Raji (cell line): ENCODE measurements around the gene ARF1.

ENCODE experiments used
- POLR2A ChIP-seq: IDR thresholded peaks from 2 replicates; pipeline ENCODE4 v1.6.1; 2011; ENCODE audit warnings: low read depth, low read length, control low read depth; ENCODE audit not compliant: insufficient read depth

Gene ARF1

GRCh38 chr1:228109073-228109961 lies 26.8 kb downstream of the ARF1 start, which contains the start of gene MRPL55:
Gene MRPL55 (minus strand): TSS chr1:228109299. CDS start chr1:228108260, 1,039 bp downstream.
- TF ChIP-seq POLR2A, result peak; percentile 99

- TF ChIP-seq POLR2A, result no peak
Measured at GRCh38 chr1:228109962-228110488, 27.5 kb downstream of the ARF1 start.

GRCh38 chr1:228110556-228110955 lies 28.0 kb downstream of the ARF1 start:
- TF ChIP-seq POLR2A, result no peak

GRCh38 chr1:228112167-228112566 lies 29.7 kb downstream of the ARF1 start:
- TF ChIP-seq POLR2A, result no peak

GRCh38 chr1:228112617-228113016 lies 30.1 kb downstream of the ARF1 start:
- no peak for TF ChIP-seq POLR2A

GRCh38 chr1:228114827-228115226 lies 32.3 kb downstream of the ARF1 start:
- TF ChIP-seq POLR2A, result no peak

GRCh38 chr1:228117335-228117734 lies 34.8 kb downstream of the ARF1 start:
- TF ChIP-seq POLR2A, result no peak

- no peak for TF ChIP-seq POLR2A
Measured at GRCh38 chr1:228118040-228118439, 35.5 kb downstream of the ARF1 start.

GRCh38 chr1:228120351-228120750 lies 37.8 kb downstream of the ARF1 start:
- no peak for TF ChIP-seq POLR2A

GRCh38 chr1:228120857-228121489 lies 38.5 kb downstream of the ARF1 start:
- no peak for TF ChIP-seq POLR2A

- no peak for TF ChIP-seq POLR2A
Measured at GRCh38 chr1:228122921-228123441, 40.5 kb downstream of the ARF1 start.

GRCh38 chr1:228123505-228123904 lies 41.0 kb downstream of the ARF1 start:
- TF ChIP-seq POLR2A, result no peak

GRCh38 chr1:228125185-228125584 lies 42.7 kb downstream of the ARF1 start:
- no peak for TF ChIP-seq POLR2A

GRCh38 chr1:228131766-228132165 lies 49.3 kb downstream of the ARF1 start:
- no peak for TF ChIP-seq POLR2A

- TF ChIP-seq POLR2A, result no peak
Measured at GRCh38 chr1:228134591-228134990, 52.1 kb downstream of the ARF1 start.

GRCh38 chr1:228136901-228137300 lies 54.4 kb downstream of the ARF1 start:
- TF ChIP-seq POLR2A, result no peak

GRCh38 chr1:228139406-228139930 lies 57.0 kb downstream of the ARF1 start:
- TF ChIP-seq POLR2A, result no peak
